ENCODE measurements around the gene ALDH3B1.

Gene ALDH3B1

DNA sequence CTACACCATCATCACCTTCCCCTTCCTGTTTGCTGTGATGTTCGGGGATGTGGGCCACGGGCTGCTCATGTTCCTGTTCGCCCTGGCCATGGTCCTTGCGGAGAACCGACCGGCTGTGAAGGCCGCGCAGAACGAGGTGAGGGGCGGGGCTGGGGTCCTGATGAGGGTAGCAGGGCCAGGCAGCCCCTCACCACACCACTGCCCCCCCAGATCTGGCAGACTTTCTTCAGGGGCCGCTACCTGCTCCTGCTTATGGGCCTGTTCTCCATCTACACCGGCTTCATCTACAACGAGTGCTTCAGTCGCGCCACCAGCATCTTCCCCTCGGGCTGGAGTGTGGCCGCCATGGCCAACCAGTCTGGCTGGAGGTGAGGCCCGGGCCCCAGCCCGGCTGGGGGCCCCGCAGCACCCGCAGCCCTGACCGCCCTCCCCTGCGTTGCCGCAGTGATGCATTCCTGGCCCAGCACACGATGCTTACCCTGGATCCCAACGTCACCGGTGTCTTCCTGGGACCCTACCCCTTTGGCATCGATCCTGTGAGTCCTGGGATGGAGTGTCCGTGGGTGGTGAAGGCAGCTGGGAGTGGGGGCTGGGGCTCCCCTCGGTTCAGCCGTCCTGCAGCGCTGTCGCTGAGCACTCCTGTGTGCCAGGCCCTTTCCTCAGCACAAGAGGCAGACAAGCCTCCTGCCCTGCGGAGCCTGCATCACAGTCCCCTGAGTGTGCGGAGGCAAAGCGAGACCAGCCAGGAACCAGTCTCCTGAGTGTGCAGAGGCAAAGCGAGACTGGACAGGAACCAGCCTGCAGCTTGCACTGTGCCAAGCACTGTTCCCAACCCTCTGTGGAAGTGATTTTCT, 37.5 kb downstream of the ALDH3B1 start:
- DNase-seq = no peak

DNA sequence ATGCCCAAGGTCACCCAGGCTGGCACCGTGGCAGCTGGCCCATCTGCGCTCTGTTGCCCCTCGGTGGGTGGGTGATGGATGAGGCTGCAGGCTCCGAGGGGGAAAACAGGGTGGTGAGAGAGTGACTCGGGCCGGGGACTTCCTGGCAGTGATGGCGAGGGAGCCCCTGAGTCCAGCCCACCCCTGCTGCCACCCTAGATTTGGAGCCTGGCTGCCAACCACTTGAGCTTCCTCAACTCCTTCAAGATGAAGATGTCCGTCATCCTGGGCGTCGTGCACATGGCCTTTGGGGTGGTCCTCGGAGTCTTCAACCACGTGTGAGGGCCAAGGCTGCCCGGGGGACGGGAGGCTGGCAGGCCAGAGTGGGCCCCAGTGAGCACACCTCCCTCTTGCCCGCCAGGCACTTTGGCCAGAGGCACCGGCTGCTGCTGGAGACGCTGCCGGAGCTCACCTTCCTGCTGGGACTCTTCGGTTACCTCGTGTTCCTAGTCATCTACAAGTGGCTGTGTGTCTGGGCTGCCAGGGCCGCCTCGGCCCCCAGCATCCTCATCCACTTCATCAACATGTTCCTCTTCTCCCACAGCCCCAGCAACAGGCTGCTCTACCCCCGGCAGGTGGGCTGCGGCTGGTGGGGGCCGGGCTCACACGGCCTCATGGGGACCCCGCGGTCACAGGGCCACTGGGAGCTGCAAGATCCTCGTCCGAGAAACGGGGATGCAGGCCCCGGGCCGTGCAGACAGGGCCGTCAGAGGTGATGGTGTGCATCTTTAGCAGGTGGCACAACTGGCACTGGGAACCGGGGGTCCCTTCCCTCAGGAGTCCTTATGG, 38.8 kb downstream of the ALDH3B1 start:
- DNase-seq = no peak

DNA sequence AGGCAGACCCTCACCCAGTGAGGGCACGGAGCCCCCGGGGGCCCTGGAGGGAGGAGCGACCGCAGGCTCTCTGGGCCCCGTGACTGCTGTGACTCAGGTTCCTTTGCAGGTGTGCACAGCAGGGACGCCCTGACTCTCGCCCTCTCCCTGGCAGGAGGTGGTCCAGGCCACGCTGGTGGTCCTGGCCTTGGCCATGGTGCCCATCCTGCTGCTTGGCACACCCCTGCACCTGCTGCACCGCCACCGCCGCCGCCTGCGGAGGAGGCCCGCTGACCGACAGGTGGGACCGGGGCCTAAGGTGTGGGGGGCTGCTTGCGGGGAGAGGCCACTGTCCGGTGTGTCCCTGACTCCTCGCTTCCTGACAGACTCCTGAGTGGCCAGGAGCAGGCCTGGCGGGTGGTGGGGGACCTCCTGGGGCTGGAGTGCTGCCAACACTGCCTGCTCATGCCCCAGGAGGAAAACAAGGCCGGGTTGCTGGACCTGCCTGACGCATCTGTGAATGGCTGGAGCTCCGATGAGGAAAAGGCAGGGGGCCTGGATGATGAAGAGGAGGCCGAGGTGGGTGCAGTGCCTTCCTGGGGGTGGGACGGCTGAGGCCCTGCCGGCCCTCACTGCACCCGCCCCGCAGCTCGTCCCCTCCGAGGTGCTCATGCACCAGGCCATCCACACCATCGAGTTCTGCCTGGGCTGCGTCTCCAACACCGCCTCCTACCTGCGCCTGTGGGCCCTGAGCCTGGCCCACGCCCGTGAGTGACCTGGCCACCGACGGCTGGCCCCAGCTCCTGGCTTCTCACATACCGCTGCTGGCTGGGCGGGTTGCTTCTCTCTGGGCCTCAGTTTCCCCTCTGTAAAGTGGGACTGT, 39.6 kb downstream of the ALDH3B1 start:
- DNase-seq = no peak

- DNase-seq = no peak
These were observed 40.3 kb downstream of the ALDH3B1 start for GRCh38 chr11:68050371-68050841.

DNA sequence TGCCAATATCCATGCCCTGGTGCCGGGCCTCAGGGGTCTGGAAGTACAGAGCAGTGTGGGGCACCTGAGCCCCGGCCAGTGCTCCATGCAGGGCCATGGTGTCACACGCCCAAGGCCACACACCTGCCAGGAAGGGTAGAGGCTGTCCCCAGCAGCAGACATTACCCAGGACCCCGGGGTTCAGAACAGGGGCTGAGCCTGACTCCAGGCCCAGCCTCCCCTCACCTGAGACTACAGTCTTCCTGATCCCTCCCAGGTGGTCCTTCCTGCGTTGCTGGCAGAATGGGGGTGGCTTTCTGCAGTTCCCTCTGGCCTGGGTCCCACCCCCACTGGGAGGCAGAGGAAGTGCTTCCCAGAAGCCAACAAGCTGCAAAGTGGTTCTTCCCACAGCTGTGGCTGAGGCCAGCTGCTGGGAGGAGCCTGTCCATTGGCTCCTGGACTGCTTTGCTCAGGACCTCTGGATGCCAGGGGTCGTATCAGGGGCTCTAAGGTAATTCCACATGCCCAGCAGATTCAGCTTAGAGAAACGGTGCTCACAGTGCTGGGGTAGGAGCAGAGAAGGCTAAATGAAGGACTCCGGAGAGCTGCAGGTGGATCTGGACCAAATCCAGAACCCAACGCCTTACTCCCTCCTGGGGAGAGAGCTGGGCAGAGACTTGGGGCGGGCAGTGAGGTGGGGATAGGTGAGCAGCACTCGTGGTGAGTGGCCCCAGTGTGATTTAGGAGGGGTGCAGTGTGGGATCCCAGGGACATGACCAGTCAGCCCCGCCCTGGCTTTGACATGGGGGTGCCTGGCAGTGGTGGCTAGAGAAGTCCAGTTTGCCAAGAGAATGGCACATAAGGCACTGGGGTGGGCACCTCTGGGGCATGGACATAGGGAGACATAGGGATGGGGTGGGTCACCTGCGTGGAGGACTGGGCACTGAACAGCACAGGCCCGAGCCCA, 41.3 kb downstream of the ALDH3B1 start:
- DNase-seq = no peak

- DNase-seq = no peak
These were observed 42.2 kb downstream of the ALDH3B1 start for GRCh38 chr11:68052137-68052873.

GRCh38 chr11:68053117-68053516, 43.0 kb downstream of the ALDH3B1 start:
- no peak for DNase-seq

GRCh38 chr11:68053981-68054812, 44.1 kb downstream of the ALDH3B1 start:
- DNase-seq = no peak

DNA sequence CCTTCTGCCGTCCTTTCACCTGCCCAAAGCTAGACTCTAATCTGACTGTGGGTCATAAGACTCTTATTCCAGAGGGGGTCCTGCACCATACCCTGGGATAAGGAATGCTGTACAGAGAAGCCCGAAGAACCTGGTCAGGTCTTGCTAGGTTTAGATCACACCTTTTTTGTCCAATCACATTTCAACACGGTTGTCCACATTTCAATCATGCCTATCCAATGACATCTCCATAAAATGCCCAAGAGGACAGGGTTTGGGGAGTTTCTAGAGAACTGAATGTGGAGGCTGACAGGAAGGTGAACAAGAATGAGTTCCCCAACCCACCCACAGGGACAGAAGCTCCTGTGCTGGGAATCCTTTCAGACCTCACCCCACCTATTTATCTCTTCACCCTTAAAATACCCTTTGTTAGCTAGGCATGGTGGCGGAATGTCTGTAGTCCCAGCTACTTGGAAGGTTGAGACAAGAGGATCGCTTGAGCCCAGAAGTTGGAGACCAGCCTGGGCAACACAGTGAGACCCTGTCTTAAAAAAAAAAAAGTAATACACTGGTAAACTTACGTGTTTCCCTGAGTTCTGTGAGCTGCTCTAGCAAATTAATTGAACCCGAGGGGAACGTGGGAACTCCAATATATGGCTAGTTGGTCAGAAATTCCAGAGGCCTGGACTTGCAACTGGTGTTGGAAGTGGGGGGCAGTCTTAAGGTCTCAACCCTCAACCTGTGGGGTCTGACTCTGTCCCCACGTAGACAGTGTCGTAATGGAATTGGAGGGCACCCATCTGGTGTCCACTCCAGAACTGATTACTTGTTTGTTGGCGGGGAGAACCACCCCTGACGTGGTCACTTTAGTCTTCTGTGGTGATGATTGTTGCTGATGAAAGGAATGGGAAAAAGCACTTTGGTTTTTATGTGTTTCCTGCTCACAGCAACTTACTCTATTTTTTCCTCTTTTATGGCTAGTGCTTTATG, 46.5 kb downstream of the ALDH3B1 start:
- no peak for DNase-seq

DNA sequence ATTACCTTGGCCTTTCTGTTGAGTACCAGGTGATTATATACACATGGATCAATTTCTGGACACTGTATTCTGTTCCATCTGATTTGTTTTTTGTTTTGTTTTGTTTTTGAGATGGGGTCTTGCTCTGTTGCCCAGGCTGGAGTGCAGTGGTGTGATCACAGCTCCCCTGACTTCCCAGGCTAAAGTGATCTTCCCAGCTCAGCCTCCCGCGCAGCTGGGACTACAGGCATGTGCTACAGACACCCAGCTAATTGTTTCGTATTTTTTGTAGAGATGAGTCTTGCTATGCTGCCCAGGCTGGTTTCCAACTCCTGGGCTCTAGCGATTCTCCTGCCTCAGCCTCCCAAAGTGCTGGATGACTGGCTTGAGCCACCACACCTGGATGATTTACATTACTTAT, 47.7 kb downstream of the ALDH3B1 start:
- no peak for DNase-seq

DNA sequence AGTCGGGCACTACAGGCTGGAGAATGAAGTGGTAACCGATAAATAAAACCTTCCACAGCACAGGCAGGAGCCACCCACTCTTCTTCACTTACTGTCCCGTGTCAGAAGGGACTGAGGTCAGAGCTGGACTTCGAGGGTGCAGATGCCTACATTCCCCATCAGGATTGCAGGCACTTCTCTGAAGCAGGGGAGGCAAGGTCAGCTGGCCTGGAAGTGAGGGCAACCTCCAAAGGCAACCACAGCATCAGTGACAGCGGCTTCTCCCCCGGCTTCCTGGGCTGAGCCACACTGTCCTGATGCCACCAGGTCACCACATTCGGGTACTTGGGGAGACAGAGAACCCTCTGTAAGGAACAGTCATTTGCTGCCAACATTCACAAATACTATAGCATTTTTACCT, 51.4 kb downstream of the ALDH3B1 start:
- DNase-seq = no peak

- DNase-seq = no peak
These were observed 54.8 kb downstream of the ALDH3B1 start for GRCh38 chr11:68064926-68065325.

DNA sequence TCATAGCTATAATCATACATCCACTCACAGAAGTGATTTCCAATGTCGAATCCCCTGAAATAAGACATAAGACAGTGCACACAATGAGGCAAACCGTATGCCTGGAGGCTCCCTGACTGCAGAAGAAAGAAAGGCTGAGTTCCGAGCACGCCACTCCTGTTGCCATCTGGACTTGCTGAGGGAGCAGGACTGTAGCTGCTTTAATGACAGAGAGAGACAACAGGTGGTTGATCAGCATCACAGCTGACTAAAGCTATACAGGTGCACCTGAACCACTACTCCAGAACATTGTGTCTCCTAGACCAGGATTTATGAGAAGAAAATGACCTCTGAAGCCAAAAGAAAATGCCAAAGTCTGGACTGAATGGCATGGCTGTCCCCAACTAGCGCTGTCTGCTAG, 55.7 kb downstream of the ALDH3B1 start:
- DNase-seq = no peak

DNA sequence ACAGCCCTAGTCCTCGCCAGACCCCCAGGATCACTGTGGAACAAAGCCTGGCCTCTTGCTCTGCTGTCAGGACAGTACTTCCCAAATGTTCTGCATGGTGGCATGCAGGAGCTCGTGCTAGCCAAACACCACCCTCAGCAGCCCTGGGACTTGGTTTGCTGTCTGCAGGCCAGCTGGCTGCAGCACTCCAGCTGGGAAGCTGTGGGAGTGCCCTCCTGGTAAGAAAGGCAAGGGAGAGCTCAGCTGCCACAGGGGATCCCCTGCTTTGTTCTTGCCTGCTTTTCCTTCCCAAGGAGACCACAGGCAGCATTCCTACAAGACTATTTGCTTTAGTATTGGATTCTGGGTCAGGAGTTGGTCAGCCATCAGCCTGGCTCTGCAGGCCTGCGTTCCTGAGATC, 56.6 kb downstream of the ALDH3B1 start:
- no peak for DNase-seq

DNA sequence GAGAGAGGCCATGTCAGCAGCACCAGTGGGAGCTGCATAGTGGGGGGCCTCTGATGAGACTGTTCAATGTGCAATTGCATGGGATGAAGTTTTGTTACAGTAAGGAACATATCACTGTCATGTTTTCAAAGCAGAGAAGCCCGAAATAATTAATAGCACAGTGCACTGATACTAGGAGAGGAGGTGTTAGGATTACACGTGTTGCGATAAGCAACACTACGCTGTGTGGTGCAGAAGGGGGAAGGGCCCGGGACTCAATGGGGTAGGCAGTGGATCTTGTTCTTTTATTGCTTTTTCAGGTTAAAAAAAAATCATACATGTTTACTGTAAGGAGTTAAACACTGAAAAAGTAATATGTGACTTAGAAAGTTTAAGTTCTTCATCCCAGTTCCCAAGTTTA, 57.9 kb downstream of the ALDH3B1 start:
- no peak for DNase-seq

DNA sequence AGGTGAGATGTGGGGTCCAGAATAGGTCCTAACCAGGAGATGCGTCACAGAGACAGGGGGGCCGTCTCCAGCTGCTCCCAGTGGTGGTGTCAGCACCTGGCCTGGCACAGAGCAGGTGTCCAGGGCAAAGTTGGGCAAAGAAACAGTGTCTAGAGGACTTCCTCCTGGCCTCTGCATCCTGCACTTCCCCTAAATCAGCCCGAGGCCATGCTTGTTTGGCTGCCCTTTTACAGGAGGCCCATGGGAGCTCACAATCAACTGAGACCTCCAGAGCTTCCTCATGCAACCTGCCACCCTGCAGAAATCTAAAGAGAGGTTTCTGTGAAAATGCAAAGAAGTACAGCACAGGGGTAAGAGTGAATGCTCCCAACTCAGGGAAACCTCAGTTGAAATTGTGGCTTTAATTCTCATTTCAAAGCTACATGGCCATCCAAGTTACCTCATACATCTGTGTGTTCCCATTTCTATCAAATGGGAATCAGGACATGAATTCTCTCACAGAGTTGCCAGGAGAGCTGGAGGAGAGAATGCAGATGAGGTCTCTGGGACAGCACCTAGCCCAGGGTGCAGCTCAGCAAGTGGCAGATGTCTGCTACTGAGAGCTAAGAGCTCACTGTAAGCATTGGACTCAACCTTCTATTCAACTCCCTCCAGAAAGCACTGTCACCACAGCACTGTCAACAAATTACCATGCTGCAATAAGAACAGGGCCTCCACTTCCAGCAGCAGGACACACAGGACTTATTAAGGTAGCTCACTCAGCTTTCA, 61.3 kb downstream of the ALDH3B1 start:
- no peak for DNase-seq

DNA sequence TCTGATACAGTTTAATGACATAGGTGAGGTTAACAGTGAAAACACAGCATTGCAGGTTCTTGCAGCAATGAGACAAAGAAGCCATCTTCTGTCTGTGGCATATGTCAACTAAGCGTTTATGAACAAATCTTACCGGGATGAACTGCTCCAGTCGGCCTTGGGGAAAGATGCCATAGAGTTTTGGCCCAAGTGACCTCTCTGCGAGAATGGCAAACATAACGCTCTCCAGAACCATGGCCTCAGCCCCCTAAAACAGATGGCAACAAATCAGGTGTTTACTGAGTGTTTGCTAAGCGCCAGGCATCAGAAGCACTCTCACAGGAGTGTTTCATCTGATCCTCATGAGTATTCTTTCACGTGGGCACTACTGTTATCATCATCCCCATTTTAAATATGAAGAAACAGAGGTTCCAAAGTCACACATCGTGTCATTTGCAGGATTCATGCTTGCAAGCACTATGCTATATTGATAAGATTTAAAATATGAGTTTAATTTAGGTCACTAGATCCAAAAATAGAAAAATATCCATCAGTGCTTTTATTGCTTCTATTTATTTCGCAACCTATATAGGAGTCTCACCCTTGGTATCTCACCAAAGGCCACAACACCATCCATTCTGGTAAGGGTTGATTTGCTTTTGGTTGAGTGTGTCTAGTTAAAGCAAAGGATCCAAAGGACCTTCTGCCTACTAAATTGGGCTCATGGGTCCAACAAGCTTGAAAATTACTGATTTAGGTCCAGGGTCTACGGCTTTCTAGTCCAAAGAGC, 64.6 kb downstream of the ALDH3B1 start:
- no peak for DNase-seq
